ENCODE results near the gene ADARB1.

ADARB1 gene

GRCh38 chr21:45164838-45165237 lies 90.5 kb downstream of the ADARB1 start:
- H3K9ac ChIP-seq (ENCODE audit: low read depth, low read length) = no peak overlapping the region
- H3K79me2 ChIP-seq (ENCODE audit: insufficient read depth, low read length) = no peaks in the 10 kb centered on the region
- H3K4me2 ChIP-seq (ENCODE audit: insufficient read depth, low read length) = no peak overlapping the region
- no peaks in the 10 kb centered on the region for H3K27me3 ChIP-seq (ENCODE audit: insufficient read depth, low read length, poor library complexity)
- no peak for TF ChIP-seq EZH2 (IDR thresholded peaks at IDR 0.05; ENCODE audit: borderline replicate concordance, low read depth, low read length, severe bottlenecking)
- no peak for TF ChIP-seq CTCF (IDR thresholded peaks at IDR 0.05; ENCODE audit: borderline replicate concordance, extremely low read depth, low read length, poor library complexity, severe bottlenecking)
- H3K4me1 ChIP-seq (ENCODE audit: insufficient read depth, low read length) = no peaks in the 10 kb centered on the region
- ATAC-seq (ENCODE audit: insufficient read depth, low read depth) = no peak
- H3K36me3 ChIP-seq (ENCODE audit: insufficient read depth, low read length) = no peaks in the 10 kb centered on the region
- no peak overlapping the region for H3K4me3 ChIP-seq (ENCODE audit: low read depth in 1 of 2, low read length in 2 of 2)
- no peak overlapping the region for H2AFZ ChIP-seq (ENCODE audit: low read depth, low read length)
- H3K9me3 ChIP-seq (ENCODE audit: insufficient read depth, low read length, severe bottlenecking) = no peaks in the 10 kb centered on the region
- H3K27ac ChIP-seq (ENCODE audit: low read length) = no peak overlapping the region
- H4K20me1 ChIP-seq (ENCODE audit: insufficient read depth, low read length) = peaks cover 34% of the 10 kb centered on the region
- DNase-seq = no peak

GRCh38 chr21:45166931-45167330 lies 92.6 kb downstream of the ADARB1 start:
- Histone ChIP-seq H3K4me3 (ENCODE audit: low read depth in 1 of 2, low read length in 2 of 2) (no peak overlapping the region), H2AFZ (ENCODE audit: low read depth, low read length) (no peak overlapping the region), H3K79me2 (ENCODE audit: insufficient read depth, low read length) (no peaks in the 10 kb centered on the region), H3K9me3 (ENCODE audit: insufficient read depth, low read length, severe bottlenecking) (no peaks in the 10 kb centered on the region), H4K20me1 (ENCODE audit: insufficient read depth, low read length) (peaks cover 27% of the 10 kb centered on the region), H3K9ac (ENCODE audit: low read depth, low read length) (no peak overlapping the region), H3K27me3 (ENCODE audit: insufficient read depth, low read length, poor library complexity) (no peaks in the 10 kb centered on the region), H3K4me2 (ENCODE audit: insufficient read depth, low read length) (no peak overlapping the region), H3K36me3 (ENCODE audit: insufficient read depth, low read length) (no peaks in the 10 kb centered on the region), H3K4me1 (ENCODE audit: insufficient read depth, low read length) (no peaks in the 10 kb centered on the region), H3K27ac (ENCODE audit: low read length) (no peak overlapping the region)
- no peak for TF ChIP-seq EZH2 (IDR thresholded peaks at IDR 0.05; ENCODE audit: borderline replicate concordance, low read depth, low read length, severe bottlenecking)
- no peak for TF ChIP-seq CTCF (IDR thresholded peaks at IDR 0.05; ENCODE audit: borderline replicate concordance, extremely low read depth, low read length, poor library complexity, severe bottlenecking)
- no peak for ATAC-seq (ENCODE audit: insufficient read depth, low read depth)
- no peak for DNase-seq

- no peak for ATAC-seq (ENCODE audit: insufficient read depth, low read depth)
- no peak overlapping the region for H3K9ac ChIP-seq (ENCODE audit: low read depth, low read length)
- no peaks in the 10 kb centered on the region for H3K9me3 ChIP-seq (ENCODE audit: insufficient read depth, low read length, severe bottlenecking)
- no peaks in the 10 kb centered on the region for H3K27me3 ChIP-seq (ENCODE audit: insufficient read depth, low read length, poor library complexity)
- no peak overlapping the region for H3K4me2 ChIP-seq (ENCODE audit: insufficient read depth, low read length)
- H3K27ac ChIP-seq (ENCODE audit: low read length) = no peak overlapping the region
- peaks cover 5% of the 10 kb centered on the region; the same call in 1 of the 2 replicates for H3K36me3 ChIP-seq (ENCODE audit: insufficient read depth, low read length)
- H3K79me2 ChIP-seq (ENCODE audit: insufficient read depth, low read length) = no peaks in the 10 kb centered on the region
- H2AFZ ChIP-seq (ENCODE audit: low read depth, low read length) = no peak overlapping the region
- H3K4me3 ChIP-seq (ENCODE audit: low read depth in 1 of 2, low read length in 2 of 2) = no peak overlapping the region
- TF ChIP-seq CTCF (IDR thresholded peaks at IDR 0.05; ENCODE audit: borderline replicate concordance, extremely low read depth, low read length, poor library complexity, severe bottlenecking) (no peak), EZH2 (IDR thresholded peaks at IDR 0.05; ENCODE audit: borderline replicate concordance, low read depth, low read length, severe bottlenecking) (no peak)
- peaks cover 18% of the 10 kb centered on the region for H4K20me1 ChIP-seq (ENCODE audit: insufficient read depth, low read length)
- no peak for DNase-seq
- H3K4me1 ChIP-seq (ENCODE audit: insufficient read depth, low read length) = no peaks in the 10 kb centered on the region
These were observed 93.4 kb downstream of the ADARB1 start for GRCh38 chr21:45167796-45168222.

GRCh38 chr21:45168522-45168921 lies 94.1 kb downstream of the ADARB1 start:
- DNase-seq = no peak
- no peaks in the 10 kb centered on the region for H3K9me3 ChIP-seq (ENCODE audit: insufficient read depth, low read length, severe bottlenecking)
- TF ChIP-seq CTCF (IDR thresholded peaks at IDR 0.05; ENCODE audit: borderline replicate concordance, extremely low read depth, low read length, poor library complexity, severe bottlenecking) = no peak
- TF ChIP-seq EZH2 (IDR thresholded peaks at IDR 0.05; ENCODE audit: borderline replicate concordance, low read depth, low read length, severe bottlenecking) = no peak
- peaks cover 12% of the 10 kb centered on the region for H4K20me1 ChIP-seq (ENCODE audit: insufficient read depth, low read length)
- H3K4me1 ChIP-seq (ENCODE audit: insufficient read depth, low read length) = no peaks in the 10 kb centered on the region
- no peak overlapping the region for H3K27ac ChIP-seq (ENCODE audit: low read length)
- H3K79me2 ChIP-seq (ENCODE audit: insufficient read depth, low read length) = no peaks in the 10 kb centered on the region
- no peak overlapping the region for H3K4me2 ChIP-seq (ENCODE audit: insufficient read depth, low read length)
- no peak for ATAC-seq (ENCODE audit: insufficient read depth, low read depth)
- H2AFZ ChIP-seq (ENCODE audit: low read depth, low read length) = no peak overlapping the region
- no peaks in the 10 kb centered on the region for H3K27me3 ChIP-seq (ENCODE audit: insufficient read depth, low read length, poor library complexity)
- H3K36me3 ChIP-seq (ENCODE audit: insufficient read depth, low read length) = peaks cover 5% of the 10 kb centered on the region; the same call in 1 of the 2 replicates
- no peak overlapping the region for H3K4me3 ChIP-seq (ENCODE audit: low read depth in 1 of 2, low read length in 2 of 2)
- H3K9ac ChIP-seq (ENCODE audit: low read depth, low read length) = no peak overlapping the region
